Stimulated activated CD4-positive, alpha-beta T cell treated with anti-CD3 and anti-CD28 coated beads, Interleukin-12 subunit alpha, Interleukin-12 subunit beta, amount 100 ng/mL, for 48 hours (primary cell): Measurements from ENCODE around the gene ADAMTSL3.
"Not testable (repeated sequence)": the region's sequence is repeated elsewhere in the genome, so short reads cannot be mapped to it uniquely, and the experiment has no call there.

Experiments
- DNase-seq, 3 donors: peaks; one replicate each; pipeline ENCODE4 v3.0.0-alpha.2; 2020; ENCODE audit warnings: low read depth in 2 of 3, low spot score in 1 of 3

ADAMTSL3 gene

GRCh38 chr15:83739629-83740028 lies 85.7 kb downstream of the ADAMTSL3 start:
- DNase-seq = no peak

DNA sequence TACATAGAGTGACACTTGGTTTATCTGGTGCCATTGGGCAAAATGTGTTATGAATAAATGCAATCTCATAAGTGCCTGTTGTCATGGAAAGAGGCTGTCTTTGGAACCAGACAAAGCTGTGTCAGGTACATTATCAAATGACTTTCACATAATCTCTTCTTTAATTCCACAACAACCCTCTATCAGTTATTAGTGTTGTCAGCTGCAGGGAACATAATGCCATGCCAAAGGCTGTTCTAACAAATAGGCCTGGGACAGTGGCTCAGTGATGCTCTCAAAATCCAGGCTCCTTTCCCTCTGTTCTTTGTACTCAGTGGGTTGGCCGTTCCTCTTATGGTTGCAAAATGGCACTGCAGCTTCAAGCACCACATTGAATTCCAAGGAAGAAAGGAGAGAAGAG lies 91.8 kb downstream of the ADAMTSL3 start:
- DNase-seq = no peak

GRCh38 chr15:83746231-83746630 lies 92.3 kb downstream of the ADAMTSL3 start:
- no peak for DNase-seq

GRCh38 chr15:83747050-83747717 lies 93.3 kb downstream of the ADAMTSL3 start:
- no peak for DNase-seq

DNA sequence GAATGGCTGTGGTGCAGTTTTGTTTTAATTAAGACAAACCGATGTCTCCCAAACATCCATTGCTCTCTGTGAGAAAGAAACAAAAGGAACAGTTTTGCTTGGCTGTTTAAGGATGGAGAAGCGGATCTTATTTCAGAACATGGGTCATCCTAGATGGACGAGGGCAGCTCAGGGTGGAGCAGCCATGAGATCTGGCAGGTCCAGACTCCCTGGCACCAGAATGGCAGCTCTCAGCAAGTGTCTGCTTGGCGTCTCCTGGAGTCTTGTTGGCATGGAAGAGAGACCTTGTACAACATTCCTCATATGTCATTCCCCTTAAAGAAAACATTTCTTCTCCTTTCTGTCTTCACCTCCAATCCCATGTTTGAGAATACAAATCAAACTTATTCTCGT lies 93.8 kb downstream of the ADAMTSL3 start:
- DNase-seq = no peak

GRCh38 chr15:83753872-83754493 lies 100.1 kb downstream of the ADAMTSL3 start:
- no peak for DNase-seq

DNA sequence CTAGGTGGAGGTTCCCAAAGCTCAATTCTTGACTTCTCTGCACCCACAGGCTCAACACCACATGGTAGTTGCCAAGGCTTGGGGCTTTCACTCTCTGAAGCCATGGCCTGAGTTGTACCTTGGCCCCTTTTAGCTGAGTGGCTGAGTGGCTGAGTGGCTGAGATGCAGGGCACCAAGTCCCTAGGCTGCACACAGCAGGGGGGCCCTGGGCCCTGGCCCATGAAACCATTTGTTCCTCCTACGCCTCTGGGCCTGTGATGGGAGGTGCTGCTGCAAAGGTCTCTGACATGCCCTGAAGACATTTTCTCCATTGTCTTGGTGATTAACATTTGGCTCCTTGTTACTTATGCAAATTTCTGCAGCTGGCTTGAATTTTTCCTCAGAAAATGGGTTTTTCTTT lies 103.4 kb downstream of the ADAMTSL3 start:
- not testable (repeated sequence) for DNase-seq

GRCh38 chr15:83762367-83762766 lies 108.4 kb downstream of the ADAMTSL3 start:
- no peak for DNase-seq

DNA sequence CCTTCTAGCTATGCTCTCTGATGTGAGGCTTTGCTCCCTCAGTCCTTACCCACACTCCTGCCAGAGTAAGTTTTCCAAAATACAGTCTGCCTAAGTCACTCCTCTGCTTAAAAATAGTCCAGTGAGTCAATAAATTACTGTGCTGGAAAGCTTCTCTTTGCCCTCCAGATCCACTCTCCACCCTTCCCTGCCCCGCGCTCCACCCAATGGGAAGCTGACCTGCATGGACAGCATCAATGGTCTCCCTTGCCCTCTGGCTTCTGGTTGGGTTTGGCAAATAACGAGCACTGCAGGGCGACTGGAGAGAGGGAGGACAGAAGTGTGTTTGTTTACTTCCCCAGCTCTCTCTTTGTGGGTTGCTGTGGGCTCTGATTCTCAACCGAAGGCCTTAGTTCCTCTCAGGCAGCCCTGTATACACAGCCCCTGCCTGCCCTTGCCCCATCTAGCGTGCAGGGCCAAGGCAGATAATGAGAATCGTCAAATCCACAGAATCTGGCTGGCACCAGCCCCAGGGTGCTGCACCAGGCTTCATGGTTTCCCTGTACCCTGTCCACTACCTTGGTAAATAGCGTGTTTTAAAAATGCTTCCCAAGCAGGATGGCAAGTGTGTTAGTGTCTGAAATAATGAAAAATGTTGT lies 110.4 kb downstream of the ADAMTSL3 start:
- no peak for DNase-seq

DNA sequence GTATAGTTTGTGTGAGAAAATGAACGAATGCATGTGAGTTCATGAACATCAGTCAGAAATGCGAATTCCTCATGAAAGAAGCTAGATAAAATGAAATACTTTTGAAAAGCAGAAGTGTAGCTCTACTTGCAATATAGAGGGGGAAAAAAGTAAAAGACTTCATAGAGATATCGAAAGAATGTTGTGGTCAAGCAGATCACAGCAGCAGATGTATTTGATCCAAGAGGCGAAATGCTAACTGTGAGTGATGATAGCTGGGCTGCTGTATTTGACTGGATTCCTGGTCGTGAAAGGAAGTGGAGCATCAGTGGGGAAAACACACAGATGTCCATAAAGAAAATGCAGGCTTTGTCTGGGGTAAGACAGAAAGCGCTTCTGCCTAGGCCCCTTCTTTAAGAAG lies 112.4 kb downstream of the ADAMTSL3 start:
- DNase-seq = no peak

DNA sequence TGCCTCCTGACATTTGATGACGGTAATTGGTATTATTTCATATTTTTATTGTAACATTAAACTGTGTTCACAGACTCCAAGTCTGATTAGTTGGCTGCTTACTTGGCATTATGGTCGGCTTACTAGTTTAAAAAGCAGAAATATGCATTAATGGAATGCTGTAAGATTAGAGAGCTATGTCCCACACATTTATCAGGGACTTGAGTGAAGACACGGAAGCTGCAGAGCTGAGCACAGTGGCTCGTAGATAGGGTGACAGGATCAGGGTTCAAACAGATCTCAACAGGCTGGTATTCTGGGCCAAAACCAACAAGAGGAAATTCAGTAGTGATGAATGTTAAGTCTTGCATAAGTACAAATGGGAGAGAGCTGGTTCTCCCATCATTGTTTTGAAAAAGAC lies 113.8 kb downstream of the ADAMTSL3 start:
- no peak for DNase-seq

DNA sequence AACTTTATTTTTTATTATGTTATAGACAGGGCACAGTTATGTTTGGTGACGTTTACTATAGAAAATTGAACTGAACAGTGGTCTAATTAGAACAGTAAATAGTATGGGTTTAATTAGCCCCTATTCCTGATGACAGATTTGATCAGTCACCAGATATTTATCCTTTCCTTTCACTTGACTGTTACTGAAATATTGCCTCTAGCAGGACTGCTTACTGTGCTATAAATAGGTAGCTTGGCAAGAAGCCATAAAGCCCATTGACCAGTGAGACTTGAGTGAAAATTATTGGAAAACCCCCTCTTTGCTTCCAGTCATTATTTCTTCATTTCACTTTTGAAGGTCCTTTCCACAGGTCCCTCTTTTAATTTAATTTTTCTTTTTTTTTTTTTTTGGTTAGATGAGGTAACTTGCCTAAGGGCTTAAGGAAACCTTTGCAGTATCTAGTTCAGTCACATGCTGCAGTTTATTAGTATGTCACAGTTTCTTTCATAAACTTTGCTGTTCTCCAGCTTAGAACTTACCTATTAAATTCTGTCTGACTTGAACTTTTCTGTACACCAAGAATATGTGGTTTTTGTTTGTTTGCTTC lies 115.6 kb downstream of the ADAMTSL3 start:
- no peak for DNase-seq

DNA sequence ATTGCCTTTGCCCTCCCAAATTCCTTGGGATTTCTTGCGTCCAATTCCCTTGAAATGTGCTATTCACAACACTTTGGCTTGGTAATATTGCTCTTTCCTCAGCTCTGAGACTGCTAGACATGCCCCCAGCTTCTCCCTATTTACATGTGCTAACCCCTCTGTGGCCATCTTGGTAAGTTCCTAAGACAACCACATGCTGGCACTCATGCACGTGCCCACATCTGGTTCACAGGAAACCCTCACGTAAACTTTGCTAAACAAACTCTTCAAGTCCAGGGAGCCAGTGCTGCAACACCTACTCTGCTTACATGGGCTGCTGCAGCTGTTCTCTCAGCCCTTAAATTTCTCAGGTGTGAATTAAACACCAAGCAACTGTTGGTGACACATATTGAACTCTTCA lies 121.8 kb downstream of the ADAMTSL3 start:
- no peak for DNase-seq

GRCh38 chr15:83776986-83777385 lies 123.1 kb downstream of the ADAMTSL3 start:
- no peak for DNase-seq

DNA sequence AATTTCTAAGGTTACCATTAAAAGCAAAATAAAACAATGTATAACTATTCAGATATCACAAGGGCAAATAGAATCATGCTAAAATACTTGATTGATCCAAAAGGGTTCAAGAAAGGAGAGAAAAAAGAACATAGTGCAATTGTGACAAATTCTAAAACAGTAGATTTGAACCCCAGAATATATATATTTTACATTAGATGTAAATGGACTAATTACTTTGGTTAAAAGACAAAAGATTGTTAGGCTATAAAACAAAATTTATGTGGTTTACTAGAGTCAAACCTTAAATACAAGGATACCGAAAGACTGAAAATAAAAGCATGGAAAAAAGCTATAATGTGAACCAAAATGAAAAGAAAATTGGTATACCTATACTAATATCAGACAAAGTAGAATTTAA lies 129.3 kb downstream of the ADAMTSL3 start:
- no peak for DNase-seq

DNA sequence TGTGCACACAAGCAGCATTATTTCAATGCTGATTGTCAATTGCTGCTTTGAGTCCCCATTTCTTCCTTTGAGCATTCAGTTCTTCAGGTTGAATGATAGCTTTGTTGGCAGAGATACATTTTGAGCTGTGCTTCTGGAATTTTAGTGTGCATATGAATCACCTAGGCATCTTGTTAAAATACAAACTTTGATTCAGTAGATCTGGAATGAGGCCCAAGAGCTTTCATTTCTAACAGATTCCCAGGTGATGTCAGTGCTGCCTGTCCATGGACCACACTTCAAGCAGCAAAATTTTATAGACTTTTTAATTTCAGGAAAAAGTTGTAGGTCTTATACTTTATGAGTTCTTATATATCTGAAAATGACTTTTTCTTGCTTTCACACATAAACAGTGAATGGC lies 131.1 kb downstream of the ADAMTSL3 start:
- no peak for DNase-seq

DNA sequence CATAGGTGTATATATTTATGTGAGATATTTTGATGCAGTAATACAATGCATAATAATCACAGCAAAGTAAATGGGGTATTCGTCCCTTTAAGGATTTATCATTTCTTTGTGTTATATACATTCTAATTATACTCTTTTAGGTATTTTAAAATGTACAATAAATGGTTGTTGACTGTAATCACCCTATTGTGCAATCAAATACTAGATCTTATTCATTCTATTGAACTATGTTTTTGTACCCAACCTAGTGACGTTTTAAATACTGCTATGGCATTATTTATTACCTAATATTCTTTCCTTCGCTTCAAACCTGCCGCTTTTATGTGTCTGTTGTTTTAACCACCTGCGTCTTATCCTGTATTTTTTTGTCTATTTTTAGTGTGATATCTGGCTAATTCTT lies 132.4 kb downstream of the ADAMTSL3 start:
- no peak for DNase-seq

GRCh38 chr15:83793069-83793468 lies 139.1 kb downstream of the ADAMTSL3 start:
- no peak for DNase-seq

GRCh38 chr15:83794209-83794608 lies 140.3 kb downstream of the ADAMTSL3 start:
- no peak for DNase-seq

DNA sequence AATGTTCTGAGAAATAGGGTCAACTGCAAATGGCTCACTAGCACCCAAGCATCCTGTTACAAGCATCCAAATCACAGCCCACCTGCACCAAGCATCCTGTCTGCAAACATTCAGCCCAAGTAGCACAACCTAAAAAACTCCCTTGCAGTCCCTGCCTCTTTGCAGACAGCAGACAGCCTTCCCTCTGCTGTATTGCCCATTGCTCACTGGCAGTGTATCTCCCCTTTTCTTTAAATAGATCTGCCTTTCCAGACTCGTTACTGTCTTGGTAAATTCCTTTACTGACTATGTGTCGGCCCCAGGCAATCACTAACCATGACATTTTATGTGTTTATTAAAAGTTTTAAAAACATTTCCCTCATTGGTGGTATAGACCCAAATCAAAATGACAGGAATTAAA lies 155.4 kb downstream of the ADAMTSL3 start:
- no peak for DNase-seq

- DNase-seq = no peak
Observed at GRCh38 chr15:83810110-83810509, 156.2 kb downstream of the ADAMTSL3 start.

GRCh38 chr15:83813682-83814081 lies 159.8 kb downstream of the ADAMTSL3 start:
- no peak for DNase-seq
